GM21515 (cell line): ENCODE data around the gene NHLRC4.

ENCODE experiments used
- ATAC-seq: cut with Tn5 transposase; IDR thresholded peaks from one replicate; pipeline ENCODE4 v1.9.1; 2021; ENCODE audit not compliant: unreplicated experiment

NHLRC4 gene

DNA sequence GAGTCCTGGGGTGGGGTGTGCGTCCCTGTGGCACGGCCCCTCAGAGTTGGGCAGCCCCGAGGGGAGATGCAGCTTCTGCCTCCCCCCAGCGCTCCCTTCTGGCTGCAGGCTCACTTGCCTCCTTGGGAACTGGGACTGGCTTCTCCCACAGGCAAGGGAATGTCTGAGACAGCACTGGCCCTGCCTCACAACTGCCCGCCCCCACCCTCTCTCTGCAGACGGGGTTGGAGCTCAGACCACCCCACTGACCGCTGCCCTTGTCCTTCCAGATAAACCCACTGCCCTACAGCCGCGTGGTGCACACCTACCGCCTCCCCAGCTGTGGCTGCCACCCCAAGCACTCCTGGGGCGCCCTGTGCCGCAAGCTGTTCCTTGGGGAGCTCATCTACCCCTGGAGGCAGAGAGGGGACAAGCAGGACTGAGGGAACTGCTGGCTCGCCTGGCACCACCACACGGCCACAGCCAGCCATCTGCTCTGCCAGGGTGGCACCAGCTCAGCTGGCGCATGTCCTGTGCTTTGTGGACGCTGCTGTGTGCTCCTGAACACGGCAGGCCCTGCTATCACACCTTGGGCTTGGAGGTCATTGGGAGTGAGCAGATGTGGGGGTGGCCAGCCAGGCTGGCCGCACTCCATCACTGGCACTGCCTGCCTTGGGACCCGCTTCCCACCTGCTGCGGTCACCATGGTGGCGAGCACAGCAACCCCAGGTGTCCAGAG is 16.0 kb downstream of the NHLRC4 start:
- no peak for ATAC-seq

DNA sequence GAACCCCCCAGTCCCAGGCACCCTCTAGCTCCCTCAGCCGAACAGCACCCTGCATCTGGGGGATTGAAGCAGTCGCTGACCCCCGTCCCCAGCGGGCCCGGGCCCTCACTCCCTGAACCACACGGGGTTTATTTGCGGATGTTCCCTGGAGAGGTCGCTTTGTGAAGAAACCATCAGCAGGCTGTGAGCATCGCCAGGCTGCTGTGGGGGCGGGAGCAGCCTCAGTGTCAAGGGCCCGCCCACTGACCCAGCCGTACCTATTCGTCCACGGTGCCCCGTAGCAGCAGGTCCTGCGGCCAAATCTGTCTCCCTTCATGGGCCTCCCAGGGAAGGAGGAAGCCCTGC is 16.6 kb downstream of the NHLRC4 start:
- ATAC-seq: no peak

DNA sequence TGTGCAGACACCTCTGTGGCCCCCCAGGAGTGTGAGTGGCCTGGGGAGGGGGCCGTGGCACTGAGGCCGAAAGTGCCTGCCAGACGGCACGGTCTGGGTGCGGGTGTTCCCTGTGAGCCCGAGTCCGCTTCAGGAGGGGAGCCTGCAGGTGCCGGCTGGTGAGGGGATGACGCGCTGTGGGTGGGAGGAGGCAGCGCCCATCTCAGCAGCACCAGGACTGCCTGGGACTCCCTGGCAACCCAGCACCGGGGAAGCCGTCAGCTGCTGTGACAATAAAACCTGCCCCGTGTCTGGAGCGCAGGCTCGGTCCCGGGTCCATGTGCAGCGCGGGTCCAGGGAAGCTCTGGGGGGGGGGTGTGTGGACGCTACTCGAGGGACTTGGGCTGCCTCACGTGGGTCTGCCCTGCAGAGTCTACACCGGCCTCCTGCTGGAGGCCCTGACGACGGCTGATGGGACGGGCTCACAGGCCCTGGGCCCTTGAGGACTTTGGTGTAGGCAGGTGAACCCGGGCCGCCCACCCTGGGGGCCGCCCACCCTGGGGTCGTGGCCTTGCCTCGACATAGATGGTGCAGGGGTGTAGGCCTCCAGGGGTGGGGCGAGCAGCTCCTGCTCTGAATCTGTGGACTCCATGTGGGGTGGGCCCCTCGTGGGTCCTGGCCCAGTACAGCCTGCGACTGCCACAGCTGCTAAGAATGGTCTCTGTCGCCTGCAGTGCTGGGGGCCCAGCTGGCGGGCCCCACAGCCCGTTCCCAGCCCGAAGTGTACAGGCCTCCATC is 17.2 kb downstream of the NHLRC4 start:
- ATAC-seq: no peak

DNA sequence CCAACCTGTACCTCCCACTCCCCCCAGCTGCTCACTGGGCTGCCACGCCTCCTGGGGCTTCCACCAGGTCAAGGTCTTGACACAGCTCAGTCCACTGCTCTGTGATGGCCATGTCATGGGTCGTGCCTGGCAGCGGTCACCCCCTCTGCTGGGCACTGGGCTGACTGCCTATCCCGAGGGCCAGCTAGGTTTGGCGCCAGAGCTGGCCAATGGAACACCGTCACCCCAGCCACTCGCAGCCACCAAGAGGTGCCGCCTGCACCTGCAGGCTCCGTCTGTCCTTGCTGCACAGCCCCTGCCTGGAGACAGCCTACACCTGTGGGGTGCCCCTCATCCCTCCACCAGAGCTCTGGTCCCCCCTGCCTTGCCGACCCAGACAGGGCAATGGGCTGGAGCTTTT is 18.5 kb downstream of the NHLRC4 start:
- ATAC-seq: no peak

DNA sequence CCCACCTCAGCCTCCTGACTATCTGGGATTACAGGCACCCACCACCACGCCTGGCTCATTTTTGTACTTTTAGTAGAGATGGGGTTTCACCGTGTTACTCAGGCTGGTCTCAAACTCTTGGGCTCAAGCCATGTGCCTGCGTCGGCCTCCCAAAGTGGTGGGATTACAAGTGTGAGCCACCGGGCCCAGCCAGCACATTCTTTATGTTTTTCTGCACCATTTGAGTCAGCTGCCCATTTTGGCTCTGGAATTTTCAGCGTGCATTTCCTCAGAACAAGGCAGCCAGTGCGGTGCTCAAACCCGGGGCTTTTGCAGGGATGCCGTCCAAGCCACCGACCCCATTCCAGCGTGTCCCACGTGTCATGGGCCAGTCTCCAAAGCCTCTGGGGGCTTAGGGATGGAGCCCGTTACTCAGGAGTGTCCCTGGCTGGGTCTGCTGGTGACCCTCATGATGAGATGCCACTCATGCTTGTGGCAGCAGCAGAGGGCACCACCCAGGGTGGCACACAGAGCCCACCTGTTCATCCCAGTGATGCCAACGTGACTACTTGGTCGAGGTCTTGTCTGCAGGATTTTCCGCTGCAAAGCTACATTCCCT is 19.3 kb downstream of the NHLRC4 start:
- ATAC-seq: no peak

DNA sequence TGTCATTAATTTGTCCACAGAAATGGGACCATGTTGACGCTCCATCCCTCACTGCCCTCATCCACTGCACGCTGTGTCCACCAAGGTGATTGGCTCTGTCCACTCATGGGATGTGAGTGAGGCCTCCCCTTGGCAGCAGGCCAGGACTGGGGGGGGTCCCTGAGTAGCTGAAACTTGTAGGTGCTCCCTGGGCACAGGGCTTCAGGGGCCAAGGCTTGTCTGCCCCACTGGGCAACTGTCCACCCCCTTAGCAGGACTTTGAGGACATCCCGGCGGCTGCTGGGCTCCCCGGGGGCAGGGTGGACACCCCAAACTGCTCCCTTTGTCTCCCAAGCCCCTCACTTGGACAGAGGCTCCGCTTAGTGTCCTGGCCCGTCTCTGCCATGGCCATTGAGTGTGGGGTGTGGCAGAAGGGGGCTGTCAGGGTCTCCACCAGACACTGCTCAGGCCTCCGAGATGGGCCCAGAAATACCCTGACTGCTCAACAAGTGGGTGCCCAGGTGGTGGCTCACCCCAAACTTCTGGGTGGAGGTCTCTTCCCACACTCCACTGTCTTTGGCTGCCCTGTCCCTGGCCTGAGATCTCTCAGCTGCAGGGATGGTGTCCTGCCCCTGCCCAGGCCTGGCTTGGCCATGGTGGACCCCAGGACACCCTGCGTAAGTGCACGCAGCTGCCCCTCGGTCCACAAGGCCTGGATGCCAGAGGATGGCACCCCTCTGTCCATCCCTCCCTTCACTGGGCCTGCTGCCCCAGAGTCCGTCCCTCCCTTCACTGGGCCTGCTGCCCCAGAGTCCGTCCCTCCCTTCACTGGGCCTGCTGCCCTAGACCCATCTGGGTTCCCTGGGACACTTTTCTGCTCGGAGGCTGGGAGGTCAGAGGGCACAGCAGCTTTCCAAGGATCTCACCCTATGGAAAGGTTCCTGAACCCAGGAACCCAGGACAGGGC is 20.1 kb downstream of the NHLRC4 start:
- ATAC-seq: no peak

DNA sequence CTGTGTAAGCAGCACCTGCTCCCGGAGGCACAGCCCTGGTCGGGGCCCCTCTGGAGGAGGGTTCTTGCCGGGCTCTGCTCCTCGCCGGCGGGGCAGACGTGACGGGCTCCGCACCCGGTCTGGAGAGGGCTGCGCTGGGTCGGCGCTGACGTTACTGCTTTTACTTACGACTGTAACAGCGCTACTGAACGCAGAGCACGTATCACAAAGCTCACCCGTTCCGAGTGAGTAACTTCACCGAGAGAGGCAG is 21.8 kb downstream of the NHLRC4 start:
- ATAC-seq: peak; percentile 14

DNA sequence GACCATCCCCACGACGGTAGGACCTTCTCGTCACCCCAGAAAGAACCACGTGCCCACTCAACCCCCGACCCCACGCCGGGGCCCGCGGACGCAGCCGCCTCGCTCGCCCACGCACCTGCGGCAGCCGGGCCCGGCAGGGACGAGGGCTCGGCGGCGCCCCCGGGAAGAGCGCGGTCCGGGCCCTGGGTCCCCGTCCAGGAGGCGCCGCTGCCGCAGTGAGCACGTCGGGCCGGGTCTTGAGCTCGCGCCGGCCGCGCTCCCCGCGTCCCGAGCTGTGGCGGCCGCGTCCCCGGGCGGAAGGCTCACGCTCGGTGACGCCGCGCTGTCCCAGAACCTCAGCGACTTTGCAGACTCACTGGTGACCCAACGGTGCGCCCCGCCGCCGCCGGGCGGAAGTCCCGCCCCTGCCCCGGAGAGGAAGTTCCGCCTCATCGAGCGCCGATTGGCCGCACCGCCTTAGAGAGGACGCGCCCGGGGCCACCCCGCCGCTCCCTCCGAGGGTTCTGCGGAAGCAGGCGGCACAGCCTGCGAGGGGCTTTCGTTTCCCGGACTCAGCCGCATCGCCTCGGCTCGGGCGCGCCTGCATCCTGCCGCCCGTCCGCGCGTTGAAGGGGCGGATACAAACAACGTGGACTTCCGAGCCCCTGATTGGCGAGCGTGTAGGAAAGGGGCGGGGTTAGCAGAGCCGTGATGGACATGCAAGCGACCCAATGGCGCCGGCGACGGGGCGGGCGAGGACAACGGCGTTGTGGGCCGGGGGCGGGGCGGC is 22.3 kb downstream of the NHLRC4 start:
- peak; percentile 68 for ATAC-seq

DNA sequence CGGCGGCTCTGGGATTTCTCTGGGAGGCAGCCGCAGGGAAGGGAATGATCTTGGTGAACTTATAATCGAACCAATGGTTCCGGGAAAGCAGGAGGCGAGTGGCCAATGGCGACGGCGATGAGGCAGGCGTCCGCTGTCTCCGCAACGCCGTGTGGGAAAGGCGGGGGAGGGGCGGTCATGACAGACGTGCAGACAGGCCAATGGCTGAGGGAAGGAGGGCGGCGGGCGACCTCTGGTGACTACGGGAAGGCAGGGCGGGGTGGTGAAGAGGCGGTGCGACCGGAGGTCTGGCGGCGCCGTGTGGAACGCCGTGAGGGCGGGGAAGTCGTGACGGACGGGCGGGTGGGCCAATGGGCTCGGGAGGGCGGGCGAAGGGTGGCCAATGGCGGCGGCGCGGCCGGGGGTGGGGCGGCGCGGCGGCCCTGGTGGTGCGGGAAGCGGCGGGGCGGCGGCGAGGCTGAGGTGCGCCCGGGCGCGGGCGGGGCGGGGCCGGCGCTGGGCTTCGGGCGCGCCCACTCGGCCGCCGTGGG is 22.9 kb downstream of the NHLRC4 start, which contains the start of gene RAB40C:
TSS of gene RAB40C (plus strand) at position 409 of the 530 bp plus-strand sequence. CDS start 226 bp downstream, outside the sequence.
- peak; percentile 59 for ATAC-seq

DNA sequence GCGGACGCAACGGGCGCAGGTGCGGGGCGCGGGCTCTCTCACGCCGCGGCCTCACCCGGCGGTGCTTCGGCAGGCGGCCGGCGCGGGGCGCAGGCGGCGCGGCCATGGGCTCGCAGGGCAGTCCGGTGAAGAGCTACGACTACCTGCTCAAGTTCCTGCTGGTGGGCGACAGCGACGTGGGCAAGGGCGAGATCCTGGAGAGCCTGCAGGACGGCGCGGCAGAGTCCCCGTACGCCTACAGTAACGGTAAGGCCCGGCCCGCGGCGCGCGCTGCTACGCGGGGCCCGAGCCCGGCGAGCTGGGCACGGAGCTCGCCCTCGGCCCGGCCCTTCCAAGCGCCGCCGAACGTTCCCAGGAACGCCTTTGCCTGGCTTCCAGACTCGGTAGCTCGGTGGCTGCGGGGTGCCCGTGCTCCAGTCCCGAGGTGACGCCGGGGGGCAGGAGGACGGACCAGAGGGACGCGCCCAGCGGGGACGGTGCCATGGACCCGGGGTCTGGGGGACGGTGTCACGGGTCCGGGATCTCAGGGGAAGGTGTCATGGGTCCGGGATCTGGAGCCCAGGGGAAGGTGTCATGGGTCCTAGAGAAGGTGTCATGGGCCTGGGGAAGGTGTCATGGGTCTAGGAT is 23.5 kb downstream of the NHLRC4 start:
- no peak for ATAC-seq

DNA sequence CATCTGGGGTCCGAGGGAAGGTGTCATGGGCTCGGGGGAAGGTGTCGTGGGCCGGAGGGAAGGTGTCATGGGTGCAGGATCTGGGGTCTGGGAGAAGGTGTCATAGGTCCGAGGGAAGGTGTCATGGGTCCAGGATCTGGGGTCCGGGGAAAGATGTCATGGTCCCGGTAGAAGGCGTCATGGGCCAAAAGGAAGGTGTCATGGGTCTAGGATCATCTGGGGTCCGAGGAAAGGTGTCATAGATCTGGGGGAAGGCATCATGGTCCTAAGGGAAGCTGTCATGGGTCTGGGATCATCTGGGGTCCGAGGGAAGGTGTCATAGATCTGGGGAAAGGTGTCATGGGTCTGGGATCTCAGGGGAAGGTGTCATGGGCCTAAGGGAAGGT is 24.0 kb downstream of the NHLRC4 start:
- no peak for ATAC-seq

DNA sequence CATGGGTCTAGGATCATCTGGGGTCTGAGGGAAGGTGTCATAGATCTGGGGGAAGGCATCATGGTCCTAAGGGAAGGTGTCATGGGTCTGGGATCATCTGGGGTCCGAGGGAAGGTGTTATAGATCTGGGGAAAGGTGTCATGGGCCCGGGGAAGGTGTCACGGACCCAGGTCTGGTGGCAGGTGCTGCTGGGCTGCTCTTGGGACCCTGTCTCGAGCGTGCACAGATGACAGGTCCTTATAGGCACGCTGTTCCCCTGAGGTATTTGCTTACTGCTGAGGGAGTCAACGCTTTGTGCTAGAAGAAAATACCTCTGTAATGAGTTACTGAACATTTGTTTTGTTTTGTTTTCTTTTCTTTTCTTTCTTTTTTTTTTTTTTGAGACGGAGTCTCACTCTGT is 24.4 kb downstream of the NHLRC4 start:
- no peak for ATAC-seq

DNA sequence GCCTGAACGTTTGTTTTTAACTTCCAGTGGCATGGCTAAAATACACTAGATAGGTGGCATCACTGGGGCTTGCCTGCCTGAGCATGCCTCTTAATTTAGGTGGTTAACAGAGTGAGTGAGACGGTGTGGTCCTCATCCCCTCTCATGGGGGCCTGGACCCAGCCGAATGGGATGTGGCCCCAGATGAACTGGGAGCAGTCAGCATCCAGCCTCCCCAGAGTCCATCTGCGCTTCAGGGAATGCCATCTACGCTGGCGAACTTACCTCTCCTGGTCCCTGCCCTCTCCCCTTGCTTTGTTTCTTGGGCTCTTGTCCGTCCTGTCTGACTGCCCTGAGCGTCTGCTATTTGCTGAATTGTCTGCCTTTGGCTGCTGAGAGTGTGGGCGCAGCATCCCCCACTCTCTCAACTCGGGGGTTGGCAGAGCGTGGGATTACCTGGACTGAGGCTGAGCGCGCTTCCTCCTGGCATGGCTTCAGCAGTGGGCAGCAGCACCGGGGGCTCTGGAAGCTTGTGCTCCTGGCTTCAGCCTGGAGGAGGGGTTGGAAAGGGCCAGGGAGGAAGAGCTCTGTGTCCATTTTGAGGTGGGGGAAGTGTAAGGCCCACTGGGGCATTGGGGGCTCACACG is 25.2 kb downstream of the NHLRC4 start:
- no peak for ATAC-seq

DNA sequence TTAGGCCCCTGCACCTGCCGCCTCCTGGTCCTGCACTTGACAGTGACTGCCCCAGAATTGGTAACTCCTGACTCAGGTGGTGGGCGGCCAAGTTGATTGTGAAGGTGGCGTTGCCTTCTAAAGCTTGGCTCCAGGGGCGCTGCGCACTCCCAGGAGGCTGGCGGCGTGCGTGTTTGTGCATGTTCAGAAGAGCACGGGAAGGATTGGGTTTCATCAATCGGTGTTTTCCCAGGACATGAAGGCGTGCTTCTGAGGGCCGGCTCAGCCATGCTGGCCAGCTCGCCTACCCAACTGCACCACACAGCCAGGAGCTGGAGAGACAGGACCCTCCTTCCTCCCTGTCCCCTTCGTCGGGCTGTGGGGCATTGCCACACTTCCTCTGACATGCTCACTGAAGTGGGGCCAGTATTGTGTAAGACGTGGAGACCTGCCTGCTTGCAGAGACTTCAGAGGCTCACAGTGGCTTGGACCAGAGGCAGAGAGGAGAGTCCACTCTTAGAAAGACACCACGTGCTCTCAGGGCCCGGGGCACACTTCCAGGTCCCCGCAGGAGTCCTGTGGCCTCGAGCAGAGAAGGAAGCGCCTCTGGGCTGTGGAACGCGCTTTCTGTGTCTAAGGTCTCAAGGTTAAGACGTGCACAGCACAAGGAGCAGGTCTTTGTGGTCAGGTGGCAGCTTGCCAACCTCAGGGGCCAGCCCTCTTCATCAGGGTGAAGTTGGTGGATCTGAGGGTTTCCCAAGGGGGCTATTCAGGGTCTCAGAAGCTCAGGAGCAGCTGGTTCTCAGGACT is 25.9 kb downstream of the NHLRC4 start:
- no peak for ATAC-seq

DNA sequence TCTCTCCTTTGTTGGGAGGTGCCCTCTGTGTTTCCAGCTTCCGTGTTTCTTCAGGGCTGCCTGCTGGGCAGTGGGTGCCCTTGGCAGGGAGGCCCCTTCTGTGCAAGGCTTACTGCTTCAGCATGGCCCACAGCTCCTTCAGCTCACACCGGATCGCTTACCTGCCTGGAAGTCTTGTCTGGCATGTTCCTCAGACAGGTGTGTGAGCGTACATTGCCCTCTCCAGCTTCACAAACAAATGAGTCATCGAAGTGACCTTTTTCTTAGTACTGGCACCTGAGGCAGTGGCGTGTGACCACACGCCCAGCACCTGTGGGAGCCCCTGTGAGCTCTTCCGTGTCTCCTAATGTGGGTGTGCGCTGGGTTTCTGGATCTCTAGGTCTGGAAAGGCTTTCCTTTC is 26.6 kb downstream of the NHLRC4 start:
- ATAC-seq: no peak

DNA sequence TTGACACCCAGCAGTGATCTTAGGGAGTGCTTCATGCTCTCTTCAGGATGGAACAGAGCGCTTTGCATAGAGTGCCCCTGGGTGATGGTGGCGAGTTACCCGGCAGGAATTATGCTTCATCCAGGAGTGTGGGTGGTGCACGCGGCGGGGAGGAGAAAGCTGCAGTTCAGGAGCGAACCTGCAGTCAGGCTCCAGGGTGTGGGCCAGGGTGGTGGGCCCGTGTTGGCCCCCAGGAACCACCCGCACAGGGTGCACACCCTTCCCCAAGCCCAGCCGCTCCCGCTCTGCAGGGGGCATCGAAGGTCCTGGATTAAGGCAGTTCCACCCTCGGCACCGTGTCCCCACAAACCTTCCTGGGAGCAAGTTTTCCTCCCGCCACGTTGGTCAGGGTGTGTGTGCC is 27.0 kb downstream of the NHLRC4 start:
- ATAC-seq: no peak

DNA sequence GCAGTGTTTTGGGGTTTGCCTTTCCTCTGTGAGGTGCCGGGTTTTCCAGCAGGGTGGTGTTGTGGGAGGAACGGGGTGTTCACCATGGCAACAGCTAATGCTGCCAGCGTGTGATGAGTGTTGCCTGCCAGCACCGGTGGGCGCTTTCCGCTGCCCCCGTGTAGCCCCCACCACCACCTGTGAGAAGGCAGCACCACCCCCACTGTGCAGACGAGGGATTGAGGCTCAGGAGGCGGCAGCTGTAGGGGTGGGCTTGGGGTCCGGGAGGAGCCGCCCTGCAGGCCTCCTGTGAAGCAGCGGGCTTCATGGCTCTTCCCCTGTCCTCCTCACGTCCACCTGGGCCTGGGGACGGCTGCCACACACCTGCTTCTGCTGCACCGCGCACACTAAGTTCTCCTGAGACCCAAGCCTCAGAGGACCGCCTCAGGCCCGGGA is 28.3 kb downstream of the NHLRC4 start:
- no peak for ATAC-seq

DNA sequence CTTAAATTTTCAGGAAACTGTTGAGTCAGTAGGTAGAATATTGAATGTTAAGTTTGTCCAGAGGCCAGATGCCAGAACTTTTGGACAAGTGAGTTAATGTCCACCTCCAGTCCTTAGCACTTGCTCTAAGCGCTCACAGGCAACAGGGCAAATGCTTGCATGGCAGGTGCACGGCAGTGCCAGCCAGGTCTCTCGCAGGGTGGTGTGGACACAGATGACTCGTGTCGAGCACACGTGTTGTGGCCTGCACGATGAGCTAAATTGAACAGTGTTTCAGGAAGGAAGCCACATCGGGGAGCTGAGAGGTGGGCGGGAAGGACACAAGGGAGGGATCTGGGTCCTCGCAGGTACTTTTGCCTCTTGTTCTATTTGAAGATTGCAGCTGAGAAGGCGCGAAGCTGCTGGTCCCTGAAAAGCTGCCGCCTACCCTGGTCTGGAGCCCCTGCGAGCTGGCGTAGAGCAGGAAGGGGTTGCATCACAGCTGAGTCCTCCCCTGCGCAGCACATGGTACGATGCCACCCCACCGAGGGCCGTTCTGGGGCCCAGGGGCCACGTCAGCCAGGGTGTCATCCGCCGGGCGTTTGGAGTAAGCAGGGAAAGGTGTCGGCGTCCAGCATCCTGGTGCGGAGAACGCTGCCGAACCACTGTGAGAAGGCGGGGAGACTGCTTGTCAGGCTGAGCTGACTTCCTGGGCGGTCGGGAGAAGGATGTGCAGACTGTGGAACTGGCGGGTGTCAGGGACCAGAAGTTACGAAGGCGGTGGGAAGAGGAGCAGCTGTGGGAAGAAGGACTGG is 29.3 kb downstream of the NHLRC4 start:
- no peak for ATAC-seq
